ENCODE results near the gene TPM1. TPM values are rescaled to one million over a fixed set of nuclear protein-coding genes. Genes with fewer than 3 reads are reported as not detected.
A peak's percentile ranks its signal among the peaks of the same experiment; 100 is the strongest.

Gene TPM1
- total and polyA plus RNA-seq, 9 of the 15 experiments (the other 6 are each of a cell fraction or from before 2014, with no cell fraction given): 8.1 to 53.9 (median 43.1) TPM

GRCh38 chr15:63048115-63048775 is 5.7 kb downstream of the TPM1 start (continued):
- peak; percentile 41 for TF ChIP-seq TAF1 (IDR thresholded peaks at IDR 0.05; ENCODE audit: control insufficient read depth, extremely low read depth, insufficient read depth, low read length, severe bottlenecking)
- TF ChIP-seq BCOR (IDR thresholded peaks at IDR 0.05): 0 out of 2 replicates have a peak, but pooled peaks have one; percentile 6
- TF ChIP-seq HMGN3 (IDR thresholded peaks at IDR 0.05; ENCODE audit: borderline replicate concordance, extremely low read depth, insufficient read length, low read depth, low read length): peak; percentile 59
- TF ChIP-seq MAZ (CRISPR knock-in tag; conservative IDR thresholded peaks at IDR 0.05 in 1 of 2, IDR thresholded peaks at IDR 0.05 in 1 of 2): peak; percentile 47 to 96
- 0 out of 2 replicates have a peak, but pooled peaks have one; percentile 7 for TF ChIP-seq STAT6 (CRISPR knock-in tag; IDR thresholded peaks at IDR 0.05)
- TF ChIP-seq XRCC5 (IDR thresholded peaks at IDR 0.05; ENCODE audit: low read depth, low read length): 0 out of 2 replicates have a peak, but pooled peaks have one; percentile 59
- TF ChIP-seq FIP1L1 (IDR thresholded peaks at IDR 0.05; ENCODE audit: low read depth, low read length, poor library complexity, severe bottlenecking): peak; percentile 91
- peak; percentile 97 for TF ChIP-seq ELF2 (CRISPR knock-in tag; IDR thresholded peaks at IDR 0.05)
- TF ChIP-seq SNRNP70 (optimal IDR thresholded peaks at IDR 0.05; ENCODE audit: low read depth, low read length): no peak
- peak in 2 of 3 experiments; percentile 43 to 70 for TF ChIP-seq YY1 (IDR thresholded peaks at IDR 0.05; ENCODE audit: borderline replicate concordance in 1 of 3, control insufficient read depth in 1 of 3, extremely low read depth in 1 of 3, insufficient read depth in 3 of 3, insufficient read length in 1 of 3, insufficient replicate concordance in 2 of 3, low read depth in 1 of 3, low read length in 2 of 3)
- TF ChIP-seq TEAD1 (CRISPR knock-in tag; IDR thresholded peaks at IDR 0.05): 0 out of 4 replicates have a peak, but pooled peaks of 1 of the 2 experiments have one; percentile 16
- TF ChIP-seq NONO (IDR thresholded peaks at IDR 0.05; ENCODE audit: low read depth in 2 of 2, low read length in 1 of 2): peak; percentile 32 to 87; a peak in 3 of 4 replicates
- TF ChIP-seq, protein P1, sequence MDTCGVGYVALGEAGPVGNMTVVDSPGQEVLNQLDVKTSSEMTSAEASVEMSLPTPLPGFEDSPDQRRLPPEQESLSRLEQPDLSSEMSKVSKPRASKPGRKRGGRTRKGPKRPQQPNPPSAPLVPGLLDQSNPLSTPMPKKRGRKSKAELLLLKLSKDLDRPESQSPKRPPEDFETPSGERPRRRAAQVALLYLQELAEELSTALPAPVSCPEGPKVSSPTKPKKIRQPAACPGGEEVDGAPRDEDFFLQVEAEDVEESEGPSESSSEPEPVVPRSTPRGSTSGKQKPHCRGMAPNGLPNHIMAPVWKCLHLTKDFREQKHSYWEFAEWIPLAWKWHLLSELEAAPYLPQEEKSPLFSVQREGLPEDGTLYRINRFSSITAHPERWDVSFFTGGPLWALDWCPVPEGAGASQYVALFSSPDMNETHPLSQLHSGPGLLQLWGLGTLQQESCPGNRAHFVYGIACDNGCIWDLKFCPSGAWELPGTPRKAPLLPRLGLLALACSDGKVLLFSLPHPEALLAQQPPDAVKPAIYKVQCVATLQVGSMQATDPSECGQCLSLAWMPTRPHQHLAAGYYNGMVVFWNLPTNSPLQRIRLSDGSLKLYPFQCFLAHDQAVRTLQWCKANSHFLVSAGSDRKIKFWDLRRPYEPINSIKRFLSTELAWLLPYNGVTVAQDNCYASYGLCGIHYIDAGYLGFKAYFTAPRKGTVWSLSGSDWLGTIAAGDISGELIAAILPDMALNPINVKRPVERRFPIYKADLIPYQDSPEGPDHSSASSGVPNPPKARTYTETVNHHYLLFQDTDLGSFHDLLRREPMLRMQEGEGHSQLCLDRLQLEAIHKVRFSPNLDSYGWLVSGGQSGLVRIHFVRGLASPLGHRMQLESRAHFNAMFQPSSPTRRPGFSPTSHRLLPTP (IDR thresholded peaks at IDR 0.05; ENCODE audit: borderline replicate concordance, extremely low read depth, insufficient read length): peak; percentile 15
- peak; percentile 80 for TF ChIP-seq VEZF1 (CRISPR knock-in tag; IDR thresholded peaks at IDR 0.05)
- no peak for TF ChIP-seq ELF4 (CRISPR knock-in tag; IDR thresholded peaks at IDR 0.05)
